Cerebellar nuclear complex (tissue), 1 donor: ENCODE data around the gene KRTAP12-1.

Experiments
- DNase-seq, 2 experiments: peaks; one replicate each; lab custom pipeline; 2025; lab: John Stamatoyannopoulos, UW

The KRTAP12-1 gene

GRCh38 chr21:44681861-44682579 is at the start of gene KRTAP12-1:
Gene KRTAP12-1, minus strand, starts transcription at chr21:44682163. Its CDS starts 40 bp downstream, at chr21:44682123.
- no peak for DNase-seq

GRCh38 chr21:44730951-44731579 is 49.1 kb upstream of the KRTAP12-1 start:
- DNase-seq = no peak

- no peak for DNase-seq
Measured at GRCh38 chr21:44730028-44730395, 48.0 kb upstream of the KRTAP12-1 start.

- no peak for DNase-seq
Measured at GRCh38 chr21:44729336-44730027, 47.5 kb upstream of the KRTAP12-1 start.

GRCh38 chr21:44728716-44729115 is 46.8 kb upstream of the KRTAP12-1 start:
- no peak for DNase-seq

- no peak for DNase-seq
Measured at GRCh38 chr21:44727757-44728156, 45.8 kb upstream of the KRTAP12-1 start.

GRCh38 chr21:44727321-44727720 is 45.4 kb upstream of the KRTAP12-1 start:
- DNase-seq = no peak

GRCh38 chr21:44726826-44727225 is 44.9 kb upstream of the KRTAP12-1 start:
- DNase-seq = no peak

GRCh38 chr21:44724926-44725325 is 43.0 kb upstream of the KRTAP12-1 start:
- DNase-seq = no peak

- no peak for DNase-seq
Measured at GRCh38 chr21:44724196-44724595, 42.2 kb upstream of the KRTAP12-1 start.

- no peak for DNase-seq
Measured at GRCh38 chr21:44723177-44724131, 41.5 kb upstream of the KRTAP12-1 start.

GRCh38 chr21:44722731-44723130 is 40.8 kb upstream of the KRTAP12-1 start:
- no peak for DNase-seq

- DNase-seq = no peak
Measured at GRCh38 chr21:44720170-44720569, 38.2 kb upstream of the KRTAP12-1 start.

- DNase-seq = no peak
Measured at GRCh38 chr21:44718571-44718970, 36.6 kb upstream of the KRTAP12-1 start.

- no peak for DNase-seq
Measured at GRCh38 chr21:44718093-44718492, 36.1 kb upstream of the KRTAP12-1 start.

GRCh38 chr21:44716984-44717383 is 35.0 kb upstream of the KRTAP12-1 start:
- no peak for DNase-seq

GRCh38 chr21:44714905-44715304 is 32.9 kb upstream of the KRTAP12-1 start:
- no peak for DNase-seq

- no peak for DNase-seq
Measured at GRCh38 chr21:44713846-44714245, 31.9 kb upstream of the KRTAP12-1 start.

GRCh38 chr21:44713130-44713529 is 31.2 kb upstream of the KRTAP12-1 start:
- DNase-seq = no peak

- no peak for DNase-seq
Measured at GRCh38 chr21:44712203-44713028, 30.5 kb upstream of the KRTAP12-1 start.
